Smooth muscle cell (in vitro differentiated cells): ENCODE data around the gene SUCLG2. TPM values are rescaled to one million over a fixed set of nuclear protein-coding genes. Genes with fewer than 3 reads are reported as not detected.

ENCODE experiments used
- DNase-seq: peaks from one replicate; lab custom pipeline; 2025; ENCODE audit not compliant: unreplicated experiment; lab: John Stamatoyannopoulos, UW
- H2AFZ ChIP-seq: fragments of 200-600 bp; sonication (generic); 2 replicates; pipeline ENCODE4 v1.6.0; 2016; ENCODE audit warnings: antibody characterized with exemption, low read depth, mild to moderate bottlenecking
- H3F3A ChIP-seq: fragments of 200-600 bp; sonication (generic); 2 replicates; pipeline ENCODE4 v1.6.0; 2017; ENCODE audit warnings: antibody characterized with exemption, low read depth
- H3K27ac ChIP-seq: fragments of 200-600 bp; sonication (generic); 2 replicates; pipeline ENCODE4 v1.5.1; 2016; ENCODE audit warnings: low read depth, mild to moderate bottlenecking
- H3K27me3 ChIP-seq: fragments of 200-600 bp; sonication (generic); 2 replicates; pipeline ENCODE4 v1.6.1; 2016; ENCODE audit warnings: low read depth, mild to moderate bottlenecking
- H3K36me3 ChIP-seq: fragments of 200-600 bp; sonication (generic); 2 replicates; pipeline ENCODE4 v1.5.1; 2016; ENCODE audit warnings: low read depth
- H3K4me1 ChIP-seq: fragments of 200-600 bp; sonication (generic); 2 replicates; pipeline ENCODE4 v1.5.1; 2016; ENCODE audit warnings: low read depth
- H3K4me2 ChIP-seq: fragments of 200-600 bp; sonication (generic); 2 replicates; pipeline ENCODE4 v1.6.0; 2016; ENCODE audit warnings: mild to moderate bottlenecking
- H3K4me3 ChIP-seq: fragments of 200-600 bp; sonication (generic); 2 replicates; pipeline ENCODE4 v1.5.1; 2016; ENCODE audit warnings: mild to moderate bottlenecking
- H3K79me2 ChIP-seq: fragments of 200-600 bp; sonication (generic); 2 replicates; pipeline ENCODE4 v1.6.0; 2016; ENCODE audit warnings: low read depth, mild to moderate bottlenecking
- H3K9ac ChIP-seq: fragments of 200-600 bp; sonication (generic); 2 replicates; pipeline ENCODE4 v1.6.0; 2016; ENCODE audit warnings: low read depth
- H3K9me3 ChIP-seq: fragments of 200-600 bp; sonication (generic); replicated peaks from 2 replicates; pipeline ENCODE4 v1.5.1; 2016; ENCODE audit warnings: low read depth
- H4K20me1 ChIP-seq: fragments of 200-600 bp; sonication (generic); 2 replicates; pipeline ENCODE4 v1.6.0; 2016; ENCODE audit warnings: low read depth
- WGBS: methylation state at CpG from one replicate; pipeline ENCODE4 v1.1.7; 2016; ENCODE audit warnings: low lambda C conversion rate; 5-methylcytosine and 5-hydroxymethylcytosine counted together
- polyA plus RNA-seq: library from polyadenylated mRNA; unstranded; fragments of >200 nt; fragmentation: Nextera tagmentation; extraction: Ambion mirVana; gene quantifications from 2 replicates; pipeline ENCODE4 v1.2.1, GENCODE V29; 2016
- total RNA-seq: library from RNA; depleted of rRNA; stranded (reverse); fragments of >200 nt; gene quantifications from 2 replicates; pipeline ENCODE4 v1.2.3, GENCODE V29; 2014
- TF ChIP-seq, protein P1 (sequence below): fragments of 200-600 bp; sonication (generic); IDR thresholded peaks from 2 replicates; pipeline ENCODE4 v1.5.1; 2017; ENCODE audit warnings: borderline replicate concordance, mild to moderate bottlenecking, antibody characterized with exemption; ENCODE audit not compliant: insufficient read depth, poor library complexity, severe bottlenecking

The SUCLG2 gene
- total and polyA plus RNA-seq, 2 experiments from 2014 or later, result 40.3 to 45.4 TPM

DNA sequence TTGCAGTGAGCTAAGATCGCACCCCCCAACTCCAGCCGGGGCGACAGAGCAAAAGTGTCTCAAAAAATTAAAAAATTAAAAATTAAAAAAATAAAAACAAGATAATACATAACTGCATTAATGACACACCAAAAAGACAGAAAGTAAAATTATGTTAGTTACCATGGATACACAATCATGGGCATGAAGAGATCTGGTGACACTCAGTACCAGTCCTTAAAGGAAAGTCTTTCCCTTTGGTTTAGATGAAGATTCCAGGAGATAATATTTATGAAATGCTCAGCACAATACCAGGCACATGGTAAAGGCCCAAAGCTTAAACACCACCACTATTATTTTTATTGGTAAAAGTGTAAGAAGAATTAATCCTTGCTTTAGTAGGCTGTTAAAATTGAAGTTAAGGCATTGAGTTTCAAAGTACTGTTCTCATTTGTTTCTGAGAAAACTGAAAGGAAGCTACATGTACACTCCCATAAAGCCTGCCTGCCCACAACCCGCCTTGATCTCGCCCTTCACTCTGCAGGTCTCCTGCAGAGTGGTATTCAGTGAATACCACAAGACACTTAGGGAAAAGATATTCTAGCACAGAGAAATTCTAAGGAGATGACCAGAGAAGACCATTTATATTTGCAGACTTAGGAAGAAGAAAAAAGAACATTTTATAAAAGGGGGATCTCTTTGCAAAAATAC is 52.3 kb downstream of the SUCLG2 start:
- no peak for DNase-seq
- H3K36me3 ChIP-seq, result no peaks in the 10 kb centered on the region
- no peak overlapping the region for H3K27ac ChIP-seq
- H3K79me2 ChIP-seq, result no peaks in the 10 kb centered on the region
- 85% methylated on average over 5 of the region's 5 CpGs for WGBS
- no peaks in the 10 kb centered on the region for H3F3A ChIP-seq
- no peaks in the 10 kb centered on the region for H3K4me1 ChIP-seq
- no peaks in the 10 kb centered on the region for H3K27me3 ChIP-seq
- no peak overlapping the region for H3K9ac ChIP-seq
- H3K9me3 ChIP-seq, result no peaks in the 10 kb centered on the region
- H3K4me2 ChIP-seq, result no peak overlapping the region
- H3K4me3 ChIP-seq, result no peak overlapping the region
- no peak overlapping the region for H2AFZ ChIP-seq
- peaks cover 6% of the 10 kb centered on the region for H4K20me1 ChIP-seq
- TF ChIP-seq, protein P1, sequence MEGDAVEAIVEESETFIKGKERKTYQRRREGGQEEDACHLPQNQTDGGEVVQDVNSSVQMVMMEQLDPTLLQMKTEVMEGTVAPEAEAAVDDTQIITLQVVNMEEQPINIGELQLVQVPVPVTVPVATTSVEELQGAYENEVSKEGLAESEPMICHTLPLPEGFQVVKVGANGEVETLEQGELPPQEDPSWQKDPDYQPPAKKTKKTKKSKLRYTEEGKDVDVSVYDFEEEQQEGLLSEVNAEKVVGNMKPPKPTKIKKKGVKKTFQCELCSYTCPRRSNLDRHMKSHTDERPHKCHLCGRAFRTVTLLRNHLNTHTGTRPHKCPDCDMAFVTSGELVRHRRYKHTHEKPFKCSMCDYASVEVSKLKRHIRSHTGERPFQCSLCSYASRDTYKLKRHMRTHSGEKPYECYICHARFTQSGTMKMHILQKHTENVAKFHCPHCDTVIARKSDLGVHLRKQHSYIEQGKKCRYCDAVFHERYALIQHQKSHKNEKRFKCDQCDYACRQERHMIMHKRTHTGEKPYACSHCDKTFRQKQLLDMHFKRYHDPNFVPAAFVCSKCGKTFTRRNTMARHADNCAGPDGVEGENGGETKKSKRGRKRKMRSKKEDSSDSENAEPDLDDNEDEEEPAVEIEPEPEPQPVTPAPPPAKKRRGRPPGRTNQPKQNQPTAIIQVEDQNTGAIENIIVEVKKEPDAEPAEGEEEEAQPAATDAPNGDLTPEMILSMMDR, result no peak

DNA sequence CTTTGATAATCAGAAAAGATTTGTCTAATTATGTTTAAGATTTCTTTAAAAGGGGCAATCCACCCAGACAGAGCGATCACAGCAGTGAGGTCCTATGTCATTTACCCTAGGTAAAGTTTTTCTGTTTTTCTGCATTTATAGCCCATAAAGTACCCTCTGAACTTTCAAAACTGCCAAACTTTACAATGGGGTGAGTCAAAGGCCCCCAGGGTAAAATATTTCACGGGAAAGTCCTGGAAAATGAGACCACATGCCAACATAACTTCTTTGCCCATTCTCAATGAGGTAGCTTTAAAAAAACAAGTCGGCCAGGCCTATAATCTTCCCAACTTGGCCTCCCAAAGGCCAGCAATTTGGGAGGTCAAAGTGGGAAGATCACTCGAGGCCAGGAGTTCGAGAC is 53.0 kb downstream of the SUCLG2 start:
- no peaks in the 10 kb centered on the region for H3K36me3 ChIP-seq
- no peak overlapping the region for H3K4me2 ChIP-seq
- H3K4me3 ChIP-seq, result no peak overlapping the region
- no peak for DNase-seq
- WGBS, result 83% methylated on average over 5 of the region's 5 CpGs
- no peaks in the 10 kb centered on the region for H3K27me3 ChIP-seq
- H3K9me3 ChIP-seq, result no peaks in the 10 kb centered on the region
- peaks cover 6% of the 10 kb centered on the region for H4K20me1 ChIP-seq
- H3K4me1 ChIP-seq, result no peaks in the 10 kb centered on the region
- TF ChIP-seq, protein P1, result no peak
- no peaks in the 10 kb centered on the region for H3F3A ChIP-seq
- no peaks in the 10 kb centered on the region for H3K79me2 ChIP-seq
- no peak overlapping the region for H3K27ac ChIP-seq
- no peak overlapping the region for H2AFZ ChIP-seq
- no peak overlapping the region for H3K9ac ChIP-seq

DNA sequence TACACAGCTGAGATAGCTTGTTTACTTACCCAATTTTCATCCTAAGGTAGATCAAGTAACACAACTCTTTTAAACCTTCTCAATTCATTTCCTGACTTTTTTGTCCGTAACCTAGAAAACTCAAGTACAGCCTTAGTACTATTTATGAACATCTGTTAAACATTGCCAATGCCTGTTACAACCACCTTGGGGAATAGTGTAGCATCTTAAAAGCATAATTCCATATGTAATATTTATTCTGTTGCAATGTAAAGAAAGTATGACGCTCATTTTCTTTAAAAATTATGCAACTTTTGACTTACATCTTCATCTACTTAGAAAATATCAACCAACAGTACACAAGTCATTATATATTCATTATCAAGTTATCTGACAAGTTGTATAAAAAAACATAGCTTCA is 54.6 kb downstream of the SUCLG2 start:
- 98% methylated on average over 2 of the region's 2 CpGs for WGBS
- H2AFZ ChIP-seq, result no peak overlapping the region
- no peak overlapping the region for H3K27ac ChIP-seq
- no peaks in the 10 kb centered on the region for H3K36me3 ChIP-seq
- no peaks in the 10 kb centered on the region for H3K4me1 ChIP-seq
- H4K20me1 ChIP-seq, result peaks cover 6% of the 10 kb centered on the region
- H3K4me2 ChIP-seq, result no peak overlapping the region
- H3F3A ChIP-seq, result no peaks in the 10 kb centered on the region
- H3K4me3 ChIP-seq, result no peak overlapping the region
- H3K9me3 ChIP-seq, result no peaks in the 10 kb centered on the region
- H3K9ac ChIP-seq, result no peak overlapping the region
- TF ChIP-seq, protein P1, result no peak
- H3K27me3 ChIP-seq, result no peaks in the 10 kb centered on the region
- DNase-seq, result no peak
- no peaks in the 10 kb centered on the region for H3K79me2 ChIP-seq
